Endothelial cell (in vitro differentiated cells): ENCODE data around the gene AGFG1. TPM values are rescaled to one million over a fixed set of nuclear protein-coding genes. Genes with fewer than 3 reads are reported as not detected.

Experiments used
- DNase-seq: peaks from one replicate; pipeline ENCODE4 v3.0.0; 2021; ENCODE audit warnings: low spot score
- H3K27ac Mint-ChIP-seq: one replicate; pipeline ENCODE4 v1.8.0; 2021; ENCODE audit warnings: mixed read lengths, inconsistent platforms; ENCODE audit not compliant: unreplicated experiment
- H3K27me3 Mint-ChIP-seq: one replicate; pipeline ENCODE4 v1.8.0; 2021; ENCODE audit warnings: mild to moderate bottlenecking, moderate library complexity, mixed read lengths, inconsistent platforms; ENCODE audit not compliant: unreplicated experiment
- H3K36me3 Mint-ChIP-seq: one replicate; pipeline ENCODE4 v1.8.0; 2021; ENCODE audit warnings: mild to moderate bottlenecking, low read depth, mixed read lengths, inconsistent platforms; ENCODE audit not compliant: unreplicated experiment
- H3K4me1 Mint-ChIP-seq: one replicate; pipeline ENCODE4 v1.8.0; 2021; ENCODE audit warnings: mild to moderate bottlenecking, mixed read lengths, inconsistent platforms; ENCODE audit not compliant: unreplicated experiment
- H3K4me3 Mint-ChIP-seq: one replicate; pipeline ENCODE4 v1.8.0; 2021; ENCODE audit warnings: mild to moderate bottlenecking, mixed read lengths, inconsistent platforms; ENCODE audit not compliant: unreplicated experiment
- H3K9me3 Mint-ChIP-seq: one replicate; pipeline ENCODE4 v1.8.0; 2021; ENCODE audit warnings: mixed read lengths, inconsistent platforms; ENCODE audit not compliant: unreplicated experiment
- CTCF ChIP-seq: fragments of 200-600 bp; sonication (generic); IDR thresholded peaks from one replicate; pipeline ENCODE4 v1.5.0; 2021; ENCODE audit warnings: antibody characterized with exemption; ENCODE audit not compliant: unreplicated experiment
- total RNA-seq: library from RNA; stranded (reverse); fragmentation: NEBNext Ultra II Directional; extraction: Animal tissue kit (Norgen Biotek cat#: 25700); gene quantifications from one replicate; pipeline ENCODE4 v1.2.1, GENCODE V29; 2021; ENCODE audit not compliant: unreplicated experiment

Gene AGFG1
- total RNA-seq, 1 donor from 2014 or later, result 70.9 TPM

GRCh38 chr2:227491386-227491785 lies 19.4 kb downstream of the AGFG1 start:
- H3K4me1 Mint-ChIP-seq, result peaks cover 8% of the 10 kb centered on the region
- H3K9me3 Mint-ChIP-seq, result no peaks in the 10 kb centered on the region
- DNase-seq, result no peak
- H3K27me3 Mint-ChIP-seq, result no peaks in the 10 kb centered on the region
- no peak overlapping the region for H3K4me3 Mint-ChIP-seq
- no peak for TF ChIP-seq CTCF
- H3K27ac Mint-ChIP-seq, result peak overlapping the region; percentile 93
- no peaks in the 10 kb centered on the region for H3K36me3 Mint-ChIP-seq

GRCh38 chr2:227493524-227493923 lies 21.6 kb downstream of the AGFG1 start:
- H3K4me1 Mint-ChIP-seq, result peaks cover 4% of the 10 kb centered on the region
- no peak overlapping the region for H3K27ac Mint-ChIP-seq
- no peaks in the 10 kb centered on the region for H3K36me3 Mint-ChIP-seq
- no peak for TF ChIP-seq CTCF
- H3K4me3 Mint-ChIP-seq, result no peak overlapping the region
- DNase-seq, result no peak
- no peaks in the 10 kb centered on the region for H3K27me3 Mint-ChIP-seq
- H3K9me3 Mint-ChIP-seq, result no peaks in the 10 kb centered on the region

- Mint-ChIP-seq H3K27me3 (peaks cover 1% of the 10 kb centered on the region), H3K9me3 (no peaks in the 10 kb centered on the region), H3K4me1 (no peaks in the 10 kb centered on the region), H3K36me3 (no peaks in the 10 kb centered on the region), H3K27ac (no peak overlapping the region), H3K4me3 (no peak overlapping the region)
- no peak for TF ChIP-seq CTCF
- no peak for DNase-seq
Observed at GRCh38 chr2:227497158-227497557, 25.2 kb downstream of the AGFG1 start.

GRCh38 chr2:227499627-227500300 lies 27.8 kb downstream of the AGFG1 start:
- H3K27ac Mint-ChIP-seq, result no peak overlapping the region
- no peak for TF ChIP-seq CTCF
- DNase-seq, result no peak
- no peaks in the 10 kb centered on the region for H3K36me3 Mint-ChIP-seq
- H3K9me3 Mint-ChIP-seq, result no peaks in the 10 kb centered on the region
- peaks cover 8% of the 10 kb centered on the region for H3K4me1 Mint-ChIP-seq
- no peak overlapping the region for H3K4me3 Mint-ChIP-seq
- H3K27me3 Mint-ChIP-seq, result peaks cover 1% of the 10 kb centered on the region

GRCh38 chr2:227500301-227500630 lies 28.3 kb downstream of the AGFG1 start:
- no peak for DNase-seq
- TF ChIP-seq CTCF, result no peak
- no peaks in the 10 kb centered on the region for H3K36me3 Mint-ChIP-seq
- peaks cover 1% of the 10 kb centered on the region for H3K27me3 Mint-ChIP-seq
- no peak overlapping the region for H3K4me3 Mint-ChIP-seq
- H3K4me1 Mint-ChIP-seq, result peaks cover 8% of the 10 kb centered on the region
- H3K9me3 Mint-ChIP-seq, result no peaks in the 10 kb centered on the region
- H3K27ac Mint-ChIP-seq, result no peak overlapping the region
